BLaER1 treated with 17β-estradiol and CSF1 and Interleukin-3, amounts not matched to agents 10 nM and 100 nM (cell line): ENCODE measurements around the gene NHSL2.

Source experiments
- H3K27ac ChIP-seq, 11 experiments: shearing (Covaris generic); formaldehyde crosslinking; 2 replicates each; pipeline ENCODE4 v1.8.1; 2022
- H3K27me3 ChIP-seq, 11 experiments: shearing (Covaris generic); formaldehyde crosslinking; 2 replicates each; pipeline ENCODE4 v1.8.1; 2022
- H3K36me3 ChIP-seq, 11 experiments: shearing (Covaris generic); formaldehyde crosslinking; 2 replicates each; pipeline ENCODE4 v1.8.1; 2022
- H3K4me1 ChIP-seq, 10 experiments: shearing (Covaris generic); formaldehyde crosslinking; 2 replicates each; pipeline ENCODE4 v1.8.1; 2022
- H3K4me2 ChIP-seq, 11 experiments: shearing (Covaris generic); formaldehyde crosslinking; 2 replicates each; pipeline ENCODE4 v1.8.1; 2022
- H3K4me3 ChIP-seq, 10 experiments: shearing (Covaris generic); formaldehyde crosslinking; 2 replicates each; pipeline ENCODE4 v1.8.1; 2022
- H3K9ac ChIP-seq, 11 experiments: shearing (Covaris generic); formaldehyde crosslinking; 2 replicates each; pipeline ENCODE4 v1.8.1; 2022
- H3K9me3 ChIP-seq, 11 experiments: shearing (Covaris generic); formaldehyde crosslinking; replicated peaks in 1 of 11; 2 replicates each; pipeline ENCODE4 v1.8.1; 2022
- H4K20me1 ChIP-seq, 11 experiments: shearing (Covaris generic); formaldehyde crosslinking; 2 replicates each; pipeline ENCODE4 v1.8.1; 2022
- Cebpa-rat ChIP-seq, 11 experiments: shearing (Covaris generic); IDR thresholded peaks; 2 replicates each; pipeline ENCODE4 v1.8.1; 2022

The NHSL2 gene

GRCh38 chrX:72023071-72023470 is 112.4 kb downstream of the NHSL2 start:
- Histone ChIP-seq H3K4me2 (no peak overlapping the region), H3K27ac (no peak overlapping the region), H3K4me1 (peaks cover 0 to 16% (median 8%) of the 10 kb centered on the region in 10 experiments; a peak in 13 of 20 replicates), H3K4me3 (no peak overlapping the region), H3K9ac (no peak overlapping the region), H3K9me3 (no peaks in the 10 kb centered on the region), H3K27me3 (peaks cover 95 to 100% (median 98%) of the 10 kb centered on the region in 11 experiments), H3K36me3 (no peaks in the 10 kb centered on the region), H4K20me1 (peaks cover 0 to 12% (median 0%) of the 10 kb centered on the region in 11 experiments; a peak in 2 of 22 replicates)
- TF ChIP-seq Cebpa-rat (IDR thresholded peaks at IDR 0.05) = no peak

GRCh38 chrX:72025236-72025770 is 114.7 kb downstream of the NHSL2 start:
- Histone ChIP-seq H3K9me3 (no peaks in the 10 kb centered on the region), H3K4me1 (peaks cover 0 to 3% (median 0%) of the 10 kb centered on the region in 10 experiments; a peak in 2 of 20 replicates)

GRCh38 chrX:72026341-72027023 is 115.8 kb downstream of the NHSL2 start:
- H3K27me3 ChIP-seq = peaks cover 95 to 100% (median 98%) of the 10 kb centered on the region in 11 experiments

More at GRCh38 chrX:72025236-72025770, 114.7 kb downstream of the NHSL2 start:
- Histone ChIP-seq H3K36me3 (no peaks in the 10 kb centered on the region), H3K4me3 (no peak overlapping the region), H3K9ac (no peak overlapping the region), H3K27ac (no peak overlapping the region), H4K20me1 (peaks cover 0 to 10% (median 0%) of the 10 kb centered on the region in 11 experiments; a peak in 4 of 22 replicates), H3K4me2 (no peak overlapping the region), H3K27me3 (peaks cover 96 to 100% (median 98%) of the 10 kb centered on the region in 11 experiments)
- TF ChIP-seq Cebpa-rat (IDR thresholded peaks at IDR 0.05) = no peak

GRCh38 chrX:72027024-72027913 is 116.6 kb downstream of the NHSL2 start:
- no peak overlapping the region for H3K9ac ChIP-seq
- H3K4me1 ChIP-seq = no peaks in the 10 kb centered on the region
- peaks cover 0 to 6% (median 0%) of the 10 kb centered on the region in 11 experiments; a peak in 4 of 22 replicates for H4K20me1 ChIP-seq
- no peak for TF ChIP-seq Cebpa-rat (IDR thresholded peaks at IDR 0.05)
- no peak overlapping the region for H3K27ac ChIP-seq
- H3K4me2 ChIP-seq = no peak overlapping the region
- no peaks in the 10 kb centered on the region for H3K9me3 ChIP-seq
- H3K4me3 ChIP-seq = no peak overlapping the region
- peaks cover 87 to 99% (median 95%) of the 10 kb centered on the region in 11 experiments for H3K27me3 ChIP-seq
- H3K36me3 ChIP-seq = no peaks in the 10 kb centered on the region

More at GRCh38 chrX:72026341-72027023, 115.8 kb downstream of the NHSL2 start:
- Histone ChIP-seq H3K4me1 (no peaks in the 10 kb centered on the region), H3K4me3 (no peak overlapping the region), H3K9me3 (no peaks in the 10 kb centered on the region), H3K27ac (no peak overlapping the region), H3K4me2 (no peak overlapping the region), H3K36me3 (no peaks in the 10 kb centered on the region), H3K9ac (no peak overlapping the region), H4K20me1 (peaks cover 0 to 6% (median 0%) of the 10 kb centered on the region in 11 experiments; a peak in 4 of 22 replicates)
- no peak for TF ChIP-seq Cebpa-rat (IDR thresholded peaks at IDR 0.05)

GRCh38 chrX:72027914-72028307 is 117.3 kb downstream of the NHSL2 start:
- no peak for TF ChIP-seq Cebpa-rat (IDR thresholded peaks at IDR 0.05)
- no peak overlapping the region for H3K4me3 ChIP-seq
- H3K27me3 ChIP-seq = peaks cover 81 to 99% (median 91%) of the 10 kb centered on the region in 11 experiments
- H4K20me1 ChIP-seq = peaks cover 0 to 6% (median 0%) of the 10 kb centered on the region in 11 experiments; a peak in 3 of 22 replicates
- H3K9me3 ChIP-seq = no peaks in the 10 kb centered on the region
- no peak overlapping the region for H3K9ac ChIP-seq
- H3K4me1 ChIP-seq = no peaks in the 10 kb centered on the region
- no peak overlapping the region for H3K27ac ChIP-seq
- H3K36me3 ChIP-seq = no peaks in the 10 kb centered on the region
- no peak overlapping the region for H3K4me2 ChIP-seq

GRCh38 chrX:72028701-72029470 is 118.2 kb downstream of the NHSL2 start:
- H3K36me3 ChIP-seq = no peaks in the 10 kb centered on the region
- no peak overlapping the region for H3K9ac ChIP-seq
- H3K4me2 ChIP-seq = no peak overlapping the region
- no peak overlapping the region for H3K27ac ChIP-seq
- no peaks in the 10 kb centered on the region for H3K9me3 ChIP-seq
- H3K4me1 ChIP-seq = no peaks in the 10 kb centered on the region
- H4K20me1 ChIP-seq = peaks cover 0 to 6% (median 0%) of the 10 kb centered on the region in 11 experiments; a peak in 4 of 22 replicates
- H3K27me3 ChIP-seq = peaks cover 74 to 98% (median 87%) of the 10 kb centered on the region in 11 experiments
- TF ChIP-seq Cebpa-rat (IDR thresholded peaks at IDR 0.05) = no peak
- no peak overlapping the region for H3K4me3 ChIP-seq

GRCh38 chrX:72029483-72030411 is 119.1 kb downstream of the NHSL2 start:
- Histone ChIP-seq H3K4me3 (no peak overlapping the region), H3K36me3 (no peaks in the 10 kb centered on the region), H3K9me3 (no peaks in the 10 kb centered on the region), H3K27ac (no peak overlapping the region), H3K27me3 (peaks cover 68 to 97% (median 85%) of the 10 kb centered on the region in 11 experiments), H4K20me1 (peaks cover 0 to 6% (median 0%) of the 10 kb centered on the region in 11 experiments; a peak in 4 of 22 replicates), H3K9ac (no peak overlapping the region), H3K4me2 (no peak overlapping the region), H3K4me1 (no peaks in the 10 kb centered on the region)
- TF ChIP-seq Cebpa-rat (IDR thresholded peaks at IDR 0.05) = no peak

GRCh38 chrX:72030431-72030830 is 119.8 kb downstream of the NHSL2 start:
- TF ChIP-seq Cebpa-rat (IDR thresholded peaks at IDR 0.05) = no peak
- Histone ChIP-seq H3K27me3 (peaks cover 67 to 97% (median 84%) of the 10 kb centered on the region in 11 experiments), H3K4me3 (no peak overlapping the region), H3K4me1 (no peaks in the 10 kb centered on the region), H4K20me1 (peaks cover 0 to 6% (median 0%) of the 10 kb centered on the region in 11 experiments; a peak in 4 of 22 replicates), H3K27ac (no peak overlapping the region), H3K9me3 (no peaks in the 10 kb centered on the region), H3K36me3 (no peaks in the 10 kb centered on the region), H3K9ac (no peak overlapping the region), H3K4me2 (no peak overlapping the region)
